HEK293T (cell line): ENCODE data around the gene WIZ.

Source experiments
- ARNT ChIP-seq: fragments of 450-650 bp; IDR thresholded peaks from 2 replicates; pipeline ENCODE4 v1.6.1; 2017; ENCODE audit warnings: mild to moderate bottlenecking
- CTBP1 ChIP-seq: fragments of 450-650 bp; IDR thresholded peaks from 2 replicates; pipeline ENCODE4 v1.6.1; 2016; ENCODE audit warnings: borderline replicate concordance
- ELF4 ChIP-seq: fragments of 450-650 bp; IDR thresholded peaks from 2 replicates; pipeline ENCODE4 v1.6.1; 2017; ENCODE audit warnings: antibody characterized with exemption
- FOXA1 ChIP-seq: fragments of 450-650 bp; IDR thresholded peaks from 2 replicates; pipeline ENCODE4 v1.6.1; 2016; ENCODE audit warnings: mild to moderate bottlenecking
- FOXK2 ChIP-seq: fragments of 450-650 bp; IDR thresholded peaks from 2 replicates; pipeline ENCODE4 v1.6.1; 2016; ENCODE audit warnings: mild to moderate bottlenecking
- FOXM1 ChIP-seq: fragments of 450-650 bp; IDR thresholded peaks from 2 replicates; pipeline ENCODE4 v1.6.1; 2017; ENCODE audit warnings: mild to moderate bottlenecking, borderline replicate concordance
- HDGF ChIP-seq: fragments of 450-650 bp; IDR thresholded peaks from 2 replicates; pipeline ENCODE4 v1.6.1; 2017; ENCODE audit warnings: antibody characterized with exemption, borderline replicate concordance
- L3MBTL2 ChIP-seq: fragments of 450-650 bp; conservative IDR thresholded peaks from 2 replicates; pipeline ENCODE4 v1.6.1; 2016; ENCODE audit warnings: mild to moderate bottlenecking
- LEF1 ChIP-seq: fragments of 450-650 bp; IDR thresholded peaks from 2 replicates; pipeline ENCODE4 v1.6.1; 2017; ENCODE audit warnings: mild to moderate bottlenecking, borderline replicate concordance
- NFRKB ChIP-seq: fragments of 450-650 bp; IDR thresholded peaks from 2 replicates; pipeline ENCODE4 v1.6.1; 2016; ENCODE audit warnings: mild to moderate bottlenecking, moderate library complexity
- SP1 ChIP-seq: fragments of 450-650 bp; IDR thresholded peaks from 2 replicates; pipeline ENCODE4 v1.6.1; 2017
- SUZ12 ChIP-seq: fragments of 450-650 bp; IDR thresholded peaks from 2 replicates; pipeline ENCODE4 v1.6.1; 2016; ENCODE audit warnings: mild to moderate bottlenecking
- ZNF384 ChIP-seq: fragments of 450-650 bp; IDR thresholded peaks from 2 replicates; pipeline ENCODE4 v1.6.1; 2016
- TF ChIP-seq, protein P1 (sequence below): fragments of 450-650 bp; IDR thresholded peaks from 2 replicates; pipeline ENCODE4 v1.6.1; 2016

DNA sequence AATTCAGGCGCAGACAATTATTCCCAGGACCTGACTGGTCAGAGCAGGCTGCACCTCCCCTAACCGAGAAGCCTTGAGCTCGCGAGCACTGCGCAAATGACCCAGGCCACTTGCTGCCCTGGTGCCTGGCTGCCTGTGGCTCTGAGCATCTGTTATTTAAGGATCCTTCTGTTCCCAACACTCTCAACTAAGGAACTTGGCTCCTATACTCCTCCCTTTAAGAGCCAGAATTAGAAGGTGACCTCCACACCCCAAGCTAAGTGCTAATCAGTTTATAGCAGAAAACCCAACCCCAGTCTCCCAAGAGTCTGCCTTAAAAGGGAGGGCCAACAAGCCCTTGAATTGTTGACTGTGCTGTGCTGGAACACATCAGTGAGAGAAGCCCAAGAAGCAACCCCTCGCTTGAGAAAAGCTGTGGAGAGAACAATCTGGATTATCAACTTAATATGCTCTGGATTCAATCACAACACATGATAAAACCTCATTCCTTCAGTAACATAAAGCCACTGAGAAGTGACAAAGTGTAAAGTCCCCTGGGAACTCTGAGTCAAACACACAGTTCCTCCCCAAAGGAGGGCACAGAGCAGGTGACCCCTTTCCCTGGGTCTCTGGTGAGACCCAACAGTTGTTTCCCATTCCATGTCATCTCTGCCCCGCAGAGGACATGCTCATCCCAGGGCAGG is 45.5 kb downstream of the WIZ start:
- TF ChIP-seq FOXK2 (no peak), L3MBTL2 (no peak), ZNF384 (no peak), FOXA1 (no peak), SUZ12 (no peak), CTBP1 (no peak), LEF1 (no peak), ELF4 (no peak), FOXM1 (no peak), ARNT (no peak), HDGF (no peak), SP1 (no peak), NFRKB (no peak)
- TF ChIP-seq, protein P1, sequence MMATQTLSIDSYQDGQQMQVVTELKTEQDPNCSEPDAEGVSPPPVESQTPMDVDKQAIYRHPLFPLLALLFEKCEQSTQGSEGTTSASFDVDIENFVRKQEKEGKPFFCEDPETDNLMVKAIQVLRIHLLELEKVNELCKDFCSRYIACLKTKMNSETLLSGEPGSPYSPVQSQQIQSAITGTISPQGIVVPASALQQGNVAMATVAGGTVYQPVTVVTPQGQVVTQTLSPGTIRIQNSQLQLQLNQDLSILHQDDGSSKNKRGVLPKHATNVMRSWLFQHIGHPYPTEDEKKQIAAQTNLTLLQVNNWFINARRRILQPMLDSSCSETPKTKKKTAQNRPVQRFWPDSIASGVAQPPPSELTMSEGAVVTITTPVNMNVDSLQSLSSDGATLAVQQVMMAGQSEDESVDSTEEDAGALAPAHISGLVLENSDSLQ, result no peak
